Measurements from ENCODE around the gene BSN.

The BSN gene

GRCh38 chr3:49534581-49535441, 19.5 kb upstream of the BSN start:
- H3K4me1 ChIP-seq (ENCODE audit: insufficient read depth, poor library complexity, severe bottlenecking): no peaks in the 10 kb centered on the region
- H3K27me3 ChIP-seq (ENCODE audit: insufficient read depth, poor library complexity, severe bottlenecking): no peaks in the 10 kb centered on the region
- H3K9me3 ChIP-seq (ENCODE audit: severe bottlenecking): no peaks in the 10 kb centered on the region
- H3K27ac ChIP-seq (ENCODE audit: poor library complexity, severe bottlenecking): no peak overlapping the region
- no peak overlapping the region for H3K4me3 ChIP-seq (ENCODE audit: severe bottlenecking)
- DNase-seq (ENCODE audit: low spot score): no peak
- ATAC-seq (ENCODE audit: low read depth): no peak
- peaks cover 16% of the 10 kb centered on the region for H3K36me3 ChIP-seq (ENCODE audit: low read depth)
- TF ChIP-seq CTCF (IDR thresholded peaks at IDR 0.05; ENCODE audit: poor library complexity, severe bottlenecking): no peak

- no peak overlapping the region for H3K27ac ChIP-seq (ENCODE audit: poor library complexity, severe bottlenecking)
- ATAC-seq (ENCODE audit: low read depth): no peak
- TF ChIP-seq CTCF (IDR thresholded peaks at IDR 0.05; ENCODE audit: poor library complexity, severe bottlenecking): no peak
Observed at GRCh38 chr3:49535971-49536874, 18.1 kb upstream of the BSN start.

GRCh38 chr3:49536875-49537533, 17.3 kb upstream of the BSN start:
- Histone ChIP-seq H3K4me3 (ENCODE audit: severe bottlenecking) (no peak overlapping the region), H3K27ac (ENCODE audit: poor library complexity, severe bottlenecking) (no peak overlapping the region), H3K36me3 (ENCODE audit: low read depth) (peaks cover 3% of the 10 kb centered on the region; the same call in 1 of the 2 replicates), H3K27me3 (ENCODE audit: insufficient read depth, poor library complexity, severe bottlenecking) (no peaks in the 10 kb centered on the region), H3K9me3 (ENCODE audit: severe bottlenecking) (no peaks in the 10 kb centered on the region), H3K4me1 (ENCODE audit: insufficient read depth, poor library complexity, severe bottlenecking) (no peaks in the 10 kb centered on the region)
- DNase-seq (ENCODE audit: low spot score) (no peak), ATAC-seq (ENCODE audit: low read depth) (no peak)
- TF ChIP-seq CTCF (IDR thresholded peaks at IDR 0.05; ENCODE audit: poor library complexity, severe bottlenecking): no peak

More at GRCh38 chr3:49535971-49536874, 18.1 kb upstream of the BSN start:
- no peaks in the 10 kb centered on the region for H3K4me1 ChIP-seq (ENCODE audit: insufficient read depth, poor library complexity, severe bottlenecking)
- DNase-seq (ENCODE audit: low spot score): no peak
- no peak overlapping the region for H3K4me3 ChIP-seq (ENCODE audit: severe bottlenecking)
- H3K27me3 ChIP-seq (ENCODE audit: insufficient read depth, poor library complexity, severe bottlenecking): no peaks in the 10 kb centered on the region
- H3K9me3 ChIP-seq (ENCODE audit: severe bottlenecking): no peaks in the 10 kb centered on the region
- peaks cover 6% of the 10 kb centered on the region; the same call in 1 of the 2 replicates for H3K36me3 ChIP-seq (ENCODE audit: low read depth)

- H3K9me3 ChIP-seq (ENCODE audit: severe bottlenecking): no peaks in the 10 kb centered on the region
- H3K36me3 ChIP-seq (ENCODE audit: low read depth): no peaks in the 10 kb centered on the region
- DNase-seq (ENCODE audit: low spot score) (peak; percentile 91), ATAC-seq (ENCODE audit: low read depth) (peak; percentile 96)
- H3K27me3 ChIP-seq (ENCODE audit: insufficient read depth, poor library complexity, severe bottlenecking): no peaks in the 10 kb centered on the region
- TF ChIP-seq CTCF (IDR thresholded peaks at IDR 0.05; ENCODE audit: poor library complexity, severe bottlenecking): peak; percentile 96
- peak overlapping the region; percentile 13 for H3K27ac ChIP-seq (ENCODE audit: poor library complexity, severe bottlenecking)
- H3K4me1 ChIP-seq (ENCODE audit: insufficient read depth, poor library complexity, severe bottlenecking): no peaks in the 10 kb centered on the region
- peak overlapping the region; percentile 29 for H3K4me3 ChIP-seq (ENCODE audit: severe bottlenecking)
Observed at GRCh38 chr3:49539659-49540560, 14.4 kb upstream of the BSN start.
